GM23248 (cell line): ENCODE measurements around the gene S100PBP.

Source experiments
- EZH2 ChIP-seq: fragments of 200-600 bp; sonication (generic); IDR thresholded peaks from 2 replicates; pipeline ENCODE4 v1.6.1; 2018; ENCODE audit warnings: antibody characterized with exemption, mild to moderate bottlenecking; ENCODE audit not compliant: insufficient read depth, poor library complexity, severe bottlenecking
- EZH2phosphoT487 ChIP-seq: fragments of 200-600 bp; sonication (generic); IDR thresholded peaks from 2 replicates; pipeline ENCODE4 v1.6.1; 2018; ENCODE audit warnings: antibody characterized with exemption, moderate library complexity, mild to moderate bottlenecking, low read depth; ENCODE audit not compliant: insufficient read depth

DNA sequence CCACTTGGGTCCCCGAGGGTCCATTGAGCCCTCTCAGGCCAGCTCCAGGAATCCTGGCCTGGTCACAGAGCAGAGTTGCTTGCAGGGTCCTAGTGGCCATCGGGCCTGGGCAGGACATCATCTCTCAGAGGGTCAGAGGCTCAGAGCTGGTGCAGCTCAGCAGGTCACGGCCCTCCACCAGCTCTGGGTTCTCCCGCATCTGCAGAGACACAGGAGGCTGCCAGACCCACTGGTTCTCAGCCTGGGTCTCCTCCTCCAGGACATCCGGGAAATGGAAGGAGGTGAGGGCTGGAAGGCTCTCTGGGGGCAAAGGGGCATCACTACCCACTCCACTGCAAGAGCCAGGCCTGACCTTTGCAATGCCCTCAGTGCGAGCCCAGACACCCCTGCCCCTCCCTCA is 77.2 kb downstream of the S100PBP start:
- TF ChIP-seq EZH2, result no peak
- TF ChIP-seq EZH2phosphoT487, result no peak
